Brain microvascular endothelial cell (primary cell): Measurements from ENCODE around the gene SLX9.

Experiments used
- DNase-seq: peaks from one replicate; pipeline ENCODE4 v3.0.0-alpha.2; 2020
- H3K27ac ChIP-seq: fragments of 250-450 bp; sonication (Bioruptor Pico); 2 replicates; pipeline ENCODE4 v1.5.1; 2020; ENCODE audit warnings: mild to moderate bottlenecking, moderate library complexity
- H3K27me3 ChIP-seq: fragments of 250-450 bp; sonication (Bioruptor Pico); replicated peaks from 2 replicates; pipeline ENCODE4 v1.5.1; 2020; ENCODE audit warnings: mild to moderate bottlenecking
- H3K36me3 ChIP-seq: fragments of 250-450 bp; sonication (Bioruptor Pico); replicated peaks from 2 replicates; pipeline ENCODE4 v1.5.1; 2020; ENCODE audit warnings: mild to moderate bottlenecking
- H3K4me3 ChIP-seq: 2 replicates; pipeline ENCODE4 v1.5.1; 2011; ENCODE audit warnings: low read depth, mild to moderate bottlenecking, control low read depth, low read length, moderate library complexity
- CTCF ChIP-seq: IDR thresholded peaks from 2 replicates; pipeline ENCODE4 v1.5.1; 2011; ENCODE audit warnings: low read depth, mild to moderate bottlenecking, moderate library complexity, low read length, control low read depth, inconsistent platforms; ENCODE audit errors: missing control alignments
- in situ Hi-C: cut with HindIII; loops from 2 replicates; pipeline ENCODE4 v1.10.0; 2017; ENCODE audit warnings: low sequenced_read_pairs, low pct_ligation_motif_present

SLX9 gene

GRCh38 chr21:44892536-44893277 lies 47.1 kb upstream of the SLX9 start:
- no peaks in the 10 kb centered on the region for H3K36me3 ChIP-seq
- H3K27ac ChIP-seq = no peak overlapping the region
- H3K27me3 ChIP-seq = peaks cover 53% of the 10 kb centered on the region
- in situ Hi-C loops = no loop called here
- no peak overlapping the region for H3K4me3 ChIP-seq
- peak; percentile 99 for TF ChIP-seq CTCF
- DNase-seq = peak; percentile 34

- peaks cover 58% of the 10 kb centered on the region for H3K27me3 ChIP-seq
- H3K36me3 ChIP-seq = no peaks in the 10 kb centered on the region
- no peak for TF ChIP-seq CTCF
- no peak overlapping the region for H3K4me3 ChIP-seq
- no peak overlapping the region for H3K27ac ChIP-seq
- DNase-seq = no peak
- in situ Hi-C loops = no loop called here
These were observed 46.6 kb upstream of the SLX9 start for GRCh38 chr21:44893278-44893556.

- Histone ChIP-seq H3K27ac (no peak overlapping the region), H3K27me3 (peaks cover 64% of the 10 kb centered on the region), H3K36me3 (no peaks in the 10 kb centered on the region), H3K4me3 (no peak overlapping the region)
- TF ChIP-seq CTCF = no peak
- in situ Hi-C loops = no loop called here
- DNase-seq = no peak
These were observed 45.7 kb upstream of the SLX9 start for GRCh38 chr21:44893948-44894656.

- Histone ChIP-seq H3K27me3 (peaks cover 68% of the 10 kb centered on the region), H3K27ac (no peak overlapping the region), H3K4me3 (no peak overlapping the region), H3K36me3 (no peaks in the 10 kb centered on the region)
- no peak for TF ChIP-seq CTCF
- DNase-seq = no peak
- in situ Hi-C loops = no loop called here
These were observed 45.0 kb upstream of the SLX9 start for GRCh38 chr21:44894687-44895302.

- DNase-seq = no peak
- Histone ChIP-seq H3K27me3 (peaks cover 70% of the 10 kb centered on the region), H3K27ac (no peak overlapping the region), H3K36me3 (no peaks in the 10 kb centered on the region), H3K4me3 (no peak overlapping the region)
- in situ Hi-C loops = no loop called here
- TF ChIP-seq CTCF = no peak
These were observed 44.0 kb upstream of the SLX9 start for GRCh38 chr21:44895859-44896258.
